GM12878 (cell line): ENCODE data around the gene POTED. TPM values are rescaled to one million over a fixed set of nuclear protein-coding genes. Genes with fewer than 3 reads are reported as not detected.

Source experiments
- microRNA-seq: library from miRNA; unstranded; fragments of <30 nt; microRNA quantifications from one replicate; pipeline ENCODE4, GENCODE V29; 2018
- polyA plus RNA-seq, 11 experiments: library from polyadenylated mRNA; depleted of rRNA in 4 of 11; unstranded in 6 of 11; stranded (reverse) in 5 of 11; fragments of >200 nt; fragmentation: Nextera tagmentation in 4 of 11; fragmentation: Illumina TruSeq in 1 of 11; extraction: Ambion mirVana in 4 of 11; extraction: Trizol in 1 of 11; gene quantifications; 1 replicate in 1 of 11; 2 replicates in 10 of 11; pipeline versions ENCODE4 v1.2.1 to v1.2.3, GENCODE V29; 2011 to 2016; ENCODE audit warnings: inconsistent platforms in 2 of 11, missing spikeins in 2 of 11, low read depth in 1 of 11
- small RNA-seq: library from RNA; depleted of rRNA; stranded (forward); fragments of <200 nt; gene quantifications from one replicate; pipeline ENCODE3, GENCODE V24; 2014
- total RNA-seq, 4 experiments: library from RNA; depleted of rRNA in 3 of 4; stranded (reverse); fragments of >200 nt in 3 of 4; fragmentation: Illumina TruSeq in 1 of 4; extraction: Trizol in 1 of 4; gene quantifications; 2 replicates each; pipeline versions ENCODE4 v1.2.1 to v1.2.3, GENCODE V29; 2013 to 2021

POTED gene
- total and polyA plus RNA-seq, 10 of the 15 experiments (the other 5 are each of a cell fraction or from before 2014, with no cell fraction given), result not detected

Small RNA genes within 50 kb of the gene (microRNA-seq; reads per million reads assigned to microRNA genes)
- gene MIR3118-1, result not detected

Small RNA genes within 50 kb of the gene (small RNA-seq; reads per million reads assigned to genes)
- gene AL050303.3 (not detected), gene MIR3118-1 (not detected), gene RNU6-286P (not detected)
